IMR-90 (cell line): ENCODE results near the gene FOXF1. TPM values are rescaled to one million over a fixed set of nuclear protein-coding genes. Genes with fewer than 3 reads are reported as not detected.

Experiments
- ATAC-seq: fragments of 200-7000 bp; cut with Tn5 transposase; 2 replicates; pipeline ENCODE4 v1.9.1; 2020; ENCODE audit warnings: low read depth, mild to moderate bottlenecking, moderate library complexity
- BruUV-seq: library from RNA; stranded (reverse); fragments of 400-500 nt; replicated peaks from 2 replicates; lab custom pipeline; 2021; lab: Mats Ljungman, UMichigan
- CTCF ChIA-PET: fragments of 300-600 bp; formaldehyde crosslinking; extraction: SDS; loops from one replicate; lab custom pipeline; 2021; ENCODE audit warnings: antibody characterized with exemption; lab: Yijun Ruan, JAX
- POLR2A ChIA-PET: fragments of 300-600 bp; sonication (Branson Sonifier 250); formaldehyde crosslinking; loops from one replicate; lab custom pipeline; 2022; ENCODE audit warnings: antibody characterized with exemption; ENCODE audit not compliant: unreplicated experiment; lab: Charles Lee
- DNase-seq: peaks from one replicate; pipeline ENCODE4 v3.0.0; 2013
- H2AFZ ChIP-seq: replicated peaks from 2 replicates; pipeline ENCODE3; 2013; ENCODE audit warnings: low read length, mild to moderate bottlenecking; ENCODE audit not compliant: poor library complexity
- H2AK5ac ChIP-seq: 2 replicates; pipeline ENCODE4 v1.6.1; 2013; ENCODE audit warnings: low read depth, low read length, inconsistent platforms
- H2AK9ac ChIP-seq: replicated peaks from 2 replicates; pipeline ENCODE3; 2013; ENCODE audit warnings: mild to moderate bottlenecking, low read depth, low read length, moderate library complexity; ENCODE audit not compliant: poor library complexity
- H2BK120ac ChIP-seq: 2 replicates; pipeline ENCODE4 v1.6.1; 2013; ENCODE audit warnings: low read depth, low read length, inconsistent platforms
- H2BK15ac ChIP-seq: 3 replicates; pipeline ENCODE4 v1.6.1; 2013; ENCODE audit warnings: low read depth, low read length, inconsistent platforms
- H2BK20ac ChIP-seq: 2 replicates; pipeline ENCODE4 v1.6.1; 2013; ENCODE audit warnings: low read depth, mild to moderate bottlenecking, inconsistent platforms, low read length, moderate library complexity
- H2BK5ac ChIP-seq: 2 replicates; pipeline ENCODE4 v1.6.1; 2013; ENCODE audit warnings: mild to moderate bottlenecking, low read depth, low read length, inconsistent platforms; ENCODE audit not compliant: poor library complexity, severe bottlenecking
- H3K14ac ChIP-seq: replicated peaks from 2 replicates; pipeline ENCODE4 v1.6.1; 2013; ENCODE audit warnings: low read depth, low read length, inconsistent platforms
- H3K18ac ChIP-seq: 2 replicates; pipeline ENCODE4 v1.6.1; 2013; ENCODE audit warnings: low read depth, low read length, control low read depth
- H3K23ac ChIP-seq: 2 replicates; pipeline ENCODE4 v1.6.1; 2013; ENCODE audit warnings: low read depth, low read length, inconsistent platforms
- H3K27ac ChIP-seq: 2 replicates; pipeline ENCODE4 v1.5.1; 2013; ENCODE audit warnings: mild to moderate bottlenecking, control low read depth, low read length; ENCODE audit not compliant: insufficient read depth
- H3K27me3 ChIP-seq: 2 replicates; pipeline ENCODE4 v1.6.1; 2013; ENCODE audit warnings: low read length; ENCODE audit not compliant: control insufficient read depth, insufficient read depth
- H3K36me3 ChIP-seq: 2 replicates; pipeline ENCODE4 v1.6.1; 2013; ENCODE audit warnings: low read length, mixed read lengths; ENCODE audit not compliant: control insufficient read depth, insufficient read depth
- H3K4ac ChIP-seq: 2 replicates; pipeline ENCODE4 v1.6.1; 2013; ENCODE audit warnings: low read depth, low read length, inconsistent platforms
- H3K4me1 ChIP-seq: 2 replicates; pipeline ENCODE4 v1.6.1; 2013; ENCODE audit warnings: low read length, mixed read lengths; ENCODE audit not compliant: control insufficient read depth, insufficient read depth
- H3K4me2 ChIP-seq: 2 replicates; pipeline ENCODE4 v1.6.1; 2013; ENCODE audit warnings: low read depth, mild to moderate bottlenecking, control low read depth, low read length, moderate library complexity
- H3K4me3 ChIP-seq: 2 replicates; pipeline ENCODE4 v1.5.1; 2013; ENCODE audit warnings: low read depth, mild to moderate bottlenecking, control low read depth, low read length, moderate library complexity; ENCODE audit not compliant: insufficient read depth
- H3K56ac ChIP-seq: 2 replicates; pipeline ENCODE4 v1.6.1; 2013; ENCODE audit warnings: low read length, inconsistent platforms; ENCODE audit not compliant: insufficient read depth; ENCODE audit errors: extremely low read depth
- H3K79me1 ChIP-seq, 2 experiments: 2 replicates each; pipeline ENCODE4 v1.6.1; 2013; ENCODE audit warnings: low read length in 2 of 2, inconsistent platforms in 1 of 2, low read depth in 1 of 2
- H3K9ac ChIP-seq: 2 replicates; pipeline ENCODE4 v1.6.1; 2013; ENCODE audit warnings: low read depth, low read length, control low read depth
- H3K9me1 ChIP-seq: 2 replicates; pipeline ENCODE4 v1.6.1; 2013; ENCODE audit warnings: low read length, inconsistent platforms; ENCODE audit not compliant: insufficient read depth
- H3K9me3 ChIP-seq: 2 replicates; pipeline ENCODE4 v1.6.1; 2013; ENCODE audit warnings: low read length; ENCODE audit not compliant: control insufficient read depth, insufficient read depth
- H4K20me1 ChIP-seq: 2 replicates; pipeline ENCODE4 v1.6.1; 2013; ENCODE audit warnings: low read length, inconsistent platforms; ENCODE audit not compliant: insufficient read depth
- H4K5ac ChIP-seq: 2 replicates; pipeline ENCODE4 v1.6.1; 2013; ENCODE audit warnings: mild to moderate bottlenecking, low read depth, low read length, control low read depth
- H4K8ac ChIP-seq, 2 experiments: 2 replicates each; pipeline ENCODE4 v1.6.1; 2013; ENCODE audit warnings: low read depth in 2 of 2, low read length in 2 of 2, control low read depth in 1 of 2, inconsistent platforms in 1 of 2
- H4K91ac ChIP-seq: 2 replicates; pipeline ENCODE4 v1.6.1; 2013; ENCODE audit warnings: low read depth, low read length, inconsistent platforms; ENCODE audit not compliant: insufficient read depth
- BHLHE40 ChIP-seq: fragments of 150-350 bp; IDR thresholded peaks from 2 replicates; pipeline ENCODE4 v1.6.1; 2016; ENCODE audit warnings: mild to moderate bottlenecking, low read depth, low read length
- FOS ChIP-seq: fragments of 150-350 bp; IDR thresholded peaks from 2 replicates; pipeline ENCODE4 v1.6.1; 2016; ENCODE audit warnings: low read depth, low read length
- NFE2L2 ChIP-seq: fragments of 150-350 bp; IDR thresholded peaks from 2 replicates; pipeline ENCODE4 v1.6.1; 2016; ENCODE audit warnings: low read depth, mild to moderate bottlenecking, low read length
- POLR2A ChIP-seq: IDR thresholded peaks from 2 replicates; pipeline ENCODE4 v1.6.1; 2012; ENCODE audit warnings: mild to moderate bottlenecking, low read depth, low read length
- WGBS, 2 experiments: methylation state at CpG; one replicate each; pipeline versions ENCODE4 v1.1.5 to v1.1.7; 2013; ENCODE audit warnings: missing lambda C conversion rate in 2 of 2; ENCODE audit not compliant: insufficient read length in 1 of 2; ENCODE audit errors: extremely low coverage in 2 of 2; 5-methylcytosine and 5-hydroxymethylcytosine counted together
- dilution Hi-C: fragments of 300-500 bp; cut with HindIII; formaldehyde crosslinking; loops from one replicate; pipeline ENCODE4 v1.14.3; 2018; ENCODE audit warnings: low sequenced_read_pairs; ENCODE audit not compliant: unreplicated experiment
- in situ Hi-C: fragments of 300-500 bp; cut with MboI; formaldehyde crosslinking; loops from 3 replicates; pipeline ENCODE4 v1.14.3; 2019; ENCODE audit warnings: low sequenced_read_pairs, inconsistent platforms, mixed read lengths
- intact Hi-C: fragments of 100-400 bp; cut with micrococcal nuclease; formaldehyde crosslinking; loops from 2 replicates; pipeline ENCODE4 v1.10.0; 2022
- polyA plus RNA-seq, 3 experiments: library from polyadenylated mRNA; depleted of rRNA; stranded (reverse); fragments of >200 nt; gene quantifications; 2 replicates each; pipeline ENCODE4 v1.2.3, GENCODE V29; 2012; ENCODE audit warnings: low replicate concordance in 1 of 3
- total RNA-seq: library from RNA; depleted of rRNA; stranded (reverse); fragments of >200 nt; gene quantifications from 2 replicates; pipeline ENCODE4 v1.2.3, GENCODE V29; 2012
- TF ChIP-seq, protein P1 (sequence below): conservative IDR thresholded peaks from 2 replicates; pipeline ENCODE4 v1.5.1; 2012; ENCODE audit warnings: mild to moderate bottlenecking, low read depth, low read length, improper control_type of control experiment
- TF ChIP-seq, protein P2 (sequence below): fragments of 150-350 bp; IDR thresholded peaks from 2 replicates; pipeline ENCODE4 v1.6.1; 2017; ENCODE audit warnings: mild to moderate bottlenecking, antibody characterized with exemption, low read length, low read depth

The FOXF1 gene
- total and polyA plus RNA-seq, 2 of the 4 experiments (the other 2 are of a cell fraction), result 2.7 to 33.0 TPM

DNA sequence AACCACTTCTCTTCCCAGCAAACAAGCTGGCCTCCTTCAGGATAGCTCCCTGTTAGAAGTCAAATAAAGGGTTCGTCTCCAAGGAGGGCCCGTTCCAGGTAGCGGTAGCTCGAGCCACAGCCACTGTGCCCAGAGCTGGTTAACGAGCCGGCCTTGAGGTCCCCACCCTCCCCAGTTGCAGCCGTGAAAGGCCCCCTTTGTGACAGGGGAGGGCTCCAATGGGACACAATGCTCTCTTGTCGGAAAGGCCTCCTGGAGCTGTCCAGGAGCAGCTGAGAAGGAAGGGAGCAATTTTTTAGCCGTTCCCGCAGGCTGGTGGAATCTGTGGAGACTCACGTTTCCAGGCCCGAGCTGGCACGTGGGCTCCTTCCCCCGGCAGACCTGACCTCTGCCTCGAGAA, 29.9 kb upstream of the FOXF1 start:
- no peak overlapping the region for H3K9ac ChIP-seq
- no peak overlapping the region for H2BK120ac ChIP-seq
- WGBS, 2 experiments, result 55% methylated on average over 7 of the region's 15 CpGs; no CpG with 5 or more reads in 1 of the 2 experiments
- no peak overlapping the region for H3K27ac ChIP-seq
- peaks cover 10% of the 10 kb centered on the region; the same call in 1 of the 2 replicates for H3K9me3 ChIP-seq
- H2AK5ac ChIP-seq, result no peak overlapping the region
- TF ChIP-seq, protein P1, sequence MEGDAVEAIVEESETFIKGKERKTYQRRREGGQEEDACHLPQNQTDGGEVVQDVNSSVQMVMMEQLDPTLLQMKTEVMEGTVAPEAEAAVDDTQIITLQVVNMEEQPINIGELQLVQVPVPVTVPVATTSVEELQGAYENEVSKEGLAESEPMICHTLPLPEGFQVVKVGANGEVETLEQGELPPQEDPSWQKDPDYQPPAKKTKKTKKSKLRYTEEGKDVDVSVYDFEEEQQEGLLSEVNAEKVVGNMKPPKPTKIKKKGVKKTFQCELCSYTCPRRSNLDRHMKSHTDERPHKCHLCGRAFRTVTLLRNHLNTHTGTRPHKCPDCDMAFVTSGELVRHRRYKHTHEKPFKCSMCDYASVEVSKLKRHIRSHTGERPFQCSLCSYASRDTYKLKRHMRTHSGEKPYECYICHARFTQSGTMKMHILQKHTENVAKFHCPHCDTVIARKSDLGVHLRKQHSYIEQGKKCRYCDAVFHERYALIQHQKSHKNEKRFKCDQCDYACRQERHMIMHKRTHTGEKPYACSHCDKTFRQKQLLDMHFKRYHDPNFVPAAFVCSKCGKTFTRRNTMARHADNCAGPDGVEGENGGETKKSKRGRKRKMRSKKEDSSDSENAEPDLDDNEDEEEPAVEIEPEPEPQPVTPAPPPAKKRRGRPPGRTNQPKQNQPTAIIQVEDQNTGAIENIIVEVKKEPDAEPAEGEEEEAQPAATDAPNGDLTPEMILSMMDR, result no peak
- TF ChIP-seq FOS (no peak), POLR2A (no peak), NFE2L2 (no peak), BHLHE40 (no peak)
- TF ChIP-seq, protein P2, sequence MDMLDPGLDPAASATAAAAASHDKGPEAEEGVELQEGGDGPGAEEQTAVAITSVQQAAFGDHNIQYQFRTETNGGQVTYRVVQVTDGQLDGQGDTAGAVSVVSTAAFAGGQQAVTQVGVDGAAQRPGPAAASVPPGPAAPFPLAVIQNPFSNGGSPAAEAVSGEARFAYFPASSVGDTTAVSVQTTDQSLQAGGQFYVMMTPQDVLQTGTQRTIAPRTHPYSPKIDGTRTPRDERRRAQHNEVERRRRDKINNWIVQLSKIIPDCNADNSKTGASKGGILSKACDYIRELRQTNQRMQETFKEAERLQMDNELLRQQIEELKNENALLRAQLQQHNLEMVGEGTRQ, result no peak
- no peak overlapping the region for H3K4me2 ChIP-seq
- H3K23ac ChIP-seq, result peak overlapping the region; percentile 12; the same call in 1 of the 2 replicates
- no peak overlapping the region for H4K5ac ChIP-seq
- dilution Hi-C loops, result no loop called here
- H2BK20ac ChIP-seq, result no peak overlapping the region
- peaks cover 45% of the 10 kb centered on the region for H3K9me1 ChIP-seq
- in situ Hi-C loops, result no loop called here
- H2BK5ac ChIP-seq, result no peak overlapping the region
- no peak overlapping the region for H3K56ac ChIP-seq
- no peaks in the 10 kb centered on the region for H3K27me3 ChIP-seq
- H4K8ac ChIP-seq, result no peak overlapping the region
- BruUV-seq, result no TSS peak
- H2AFZ ChIP-seq, result no peak overlapping the region
- H2BK15ac ChIP-seq, result no peak overlapping the region
- H3K36me3 ChIP-seq, result peaks cover 64% of the 10 kb centered on the region
- no peak overlapping the region for H4K91ac ChIP-seq
- no peak overlapping the region for H3K4ac ChIP-seq
- no peak overlapping the region for H3K18ac ChIP-seq
- H3K4me1 ChIP-seq, result peaks cover 30% of the 10 kb centered on the region
- 0 out of 2 replicates have a peak overlapping the region, but pooled peaks have one; percentile 26 for H3K14ac ChIP-seq
- intact Hi-C loops, result no loop called here
- CTCF ChIA-PET, result no interaction called here
- ATAC-seq (no peak), DNase-seq (no peak)
- peaks cover 38 to 95% of the 10 kb centered on the region in 2 experiments for H3K79me1 ChIP-seq
- POLR2A ChIA-PET, result no interaction called here
- H4K20me1 ChIP-seq, result peaks cover 78% of the 10 kb centered on the region
- H3K4me3 ChIP-seq, result no peak overlapping the region
- no peak overlapping the region for H2AK9ac ChIP-seq
